SK-N-SH treated with all-trans-retinoic acid at 6 μM for 48 hours (cell line): ENCODE results near the gene NHSL2.

Experiments
- CREB5 ChIP-seq: fragments of 250-450 bp; sonication (Bioruptor Pico); IDR thresholded peaks from 2 replicates; pipeline ENCODE4 v1.5.1; 2020; ENCODE audit warnings: low read depth, mild to moderate bottlenecking, moderate library complexity
- CSDC2 ChIP-seq: fragments of 250-450 bp; sonication (Bioruptor Pico); IDR thresholded peaks from 2 replicates; pipeline ENCODE4 v1.5.0; 2020; ENCODE audit warnings: mild to moderate bottlenecking, moderate library complexity
- GLIS3 ChIP-seq: fragments of 250-450 bp; sonication (Bioruptor Pico); IDR thresholded peaks from 2 replicates; pipeline ENCODE4 v1.5.0; 2020; ENCODE audit warnings: mild to moderate bottlenecking, moderate library complexity
- ISL1 ChIP-seq: fragments of 250-450 bp; sonication (Bioruptor Pico); IDR thresholded peaks from 2 replicates; pipeline ENCODE4 v2.1.2; 2022; ENCODE audit warnings: mild to moderate bottlenecking, moderate library complexity
- OSR1 ChIP-seq: fragments of 250-450 bp; sonication (Bioruptor Pico); IDR thresholded peaks from 2 replicates; pipeline ENCODE4 v1.8.0; 2022; ENCODE audit warnings: moderate library complexity, mild to moderate bottlenecking, inconsistent platforms
- PATZ1 ChIP-seq: fragments of 250-450 bp; sonication (Bioruptor Pico); IDR thresholded peaks from 2 replicates; pipeline ENCODE4 v1.8.0; 2020; ENCODE audit warnings: mild to moderate bottlenecking, moderate library complexity, borderline replicate concordance
- POU6F1 ChIP-seq: fragments of 250-450 bp; sonication (Bioruptor Pico); IDR thresholded peaks from 2 replicates; pipeline ENCODE4 v1.8.0; 2021; ENCODE audit warnings: low read depth, mild to moderate bottlenecking, moderate library complexity, borderline replicate concordance
- RARB ChIP-seq: fragments of 250-450 bp; sonication (Bioruptor Pico); IDR thresholded peaks from 2 replicates; pipeline ENCODE4 v1.8.0; 2021; ENCODE audit warnings: mild to moderate bottlenecking, moderate library complexity
- TCF4 ChIP-seq: fragments of 250-450 bp; sonication (Bioruptor Pico); IDR thresholded peaks from 2 replicates; pipeline ENCODE4 v1.8.0; 2021; ENCODE audit warnings: mild to moderate bottlenecking, moderate library complexity, borderline replicate concordance
- ZFP3 ChIP-seq: fragments of 250-450 bp; sonication (Bioruptor Pico); IDR thresholded peaks from 2 replicates; pipeline ENCODE4 v1.5.0; 2020; ENCODE audit warnings: mild to moderate bottlenecking, moderate library complexity
- ZNF70 ChIP-seq: fragments of 450-650 bp; formaldehyde crosslinking; IDR thresholded peaks from 2 replicates; pipeline ENCODE4 v1.5.0; 2020; ENCODE audit warnings: mild to moderate bottlenecking, moderate library complexity
- ZNF8 ChIP-seq: fragments of 450-650 bp; formaldehyde crosslinking; IDR thresholded peaks from 2 replicates; pipeline ENCODE4 v1.5.0; 2020; ENCODE audit warnings: mild to moderate bottlenecking, moderate library complexity

- TF ChIP-seq RARB (CRISPR knock-in tag) (no peak), CSDC2 (CRISPR knock-in tag) (no peak), GLIS3 (no peak), TCF4 (CRISPR knock-in tag) (no peak), ZFP3 (CRISPR knock-in tag) (no peak), ZNF70 (CRISPR knock-in tag) (no peak), ZNF8 (no peak), POU6F1 (no peak), CREB5 (CRISPR knock-in tag) (no peak), PATZ1 (CRISPR knock-in tag) (no peak), OSR1 (CRISPR knock-in tag) (no peak), ISL1 (CRISPR knock-in tag) (no peak)
Observed at GRCh38 chrX:72005046-72005445, 94.4 kb downstream of the NHSL2 start.
